K562 (cell line): ENCODE data around the gene DGCR6L. TPM values are rescaled to one million over a fixed set of nuclear protein-coding genes. Genes with fewer than 3 reads are reported as not detected.

Experiments used
- CTCF ChIP-seq, 3 experiments: IDR thresholded peaks in 2 of 3; conservative IDR thresholded peaks in 1 of 3; 2 replicates each; pipeline ENCODE4 v1.5.1; 2011 to 2012; ENCODE audit warnings: low read length in 3 of 3, mild to moderate bottlenecking in 3 of 3, control low read depth in 2 of 3, improper control_type of control experiment in 1 of 3, inconsistent platforms in 1 of 3, low read depth in 1 of 3, mixed read lengths in 1 of 3, moderate library complexity in 1 of 3; ENCODE audit not compliant: insufficient read depth in 2 of 3
- CXXC5 ChIP-seq: fragments of 250-450 bp; sonication (Bioruptor Pico); IDR thresholded peaks from 2 replicates; pipeline ENCODE4 v1.8.0; 2022; ENCODE audit warnings: inconsistent platforms, mild to moderate bottlenecking, moderate library complexity
- EGR1 ChIP-seq: fragments of 450-650 bp; conservative IDR thresholded peaks from 2 replicates; pipeline ENCODE4 v1.6.1; 2017; ENCODE audit warnings: mild to moderate bottlenecking
- FOXM1 ChIP-seq, 2 experiments: fragments of 450-650 bp in 1 of 2; sonication (generic) in 1 of 2; formaldehyde crosslinking in 1 of 2; IDR thresholded peaks; 2 replicates each; pipeline versions ENCODE4 v1.6.1 to v1.9.0; 2017 to 2022; ENCODE audit warnings: low read depth in 2 of 2, mild to moderate bottlenecking in 2 of 2, missing genetic modification reagents in 1 of 2, moderate library complexity in 1 of 2
- IRF2 ChIP-seq: sonication (generic); formaldehyde crosslinking; IDR thresholded peaks from 2 replicates; pipeline ENCODE4 v1.8.1; 2022; ENCODE audit warnings: mild to moderate bottlenecking, missing genetic modification reagents
- PHB ChIP-seq: fragments of 250-450 bp; sonication (Bioruptor Pico); IDR thresholded peaks from 2 replicates; pipeline ENCODE4 v1.5.0; 2021
- SIN3A ChIP-seq, 2 experiments: fragments of 150-350 bp in 1 of 2; IDR thresholded peaks; 2 replicates each; pipeline ENCODE4 v1.6.1; 2011 to 2016; ENCODE audit warnings: borderline replicate concordance in 2 of 2, low read depth in 2 of 2, low read length in 2 of 2, mild to moderate bottlenecking in 2 of 2, moderate library complexity in 2 of 2; ENCODE audit not compliant: control insufficient read depth in 1 of 2
- SIN3B ChIP-seq: fragments of 450-650 bp; IDR thresholded peaks from 2 replicates; pipeline ENCODE4 v1.6.1; 2017; ENCODE audit warnings: low read depth, mild to moderate bottlenecking, moderate library complexity
- TGIF2 ChIP-seq: sonication (generic); formaldehyde crosslinking; IDR thresholded peaks from 2 replicates; pipeline ENCODE4 v1.8.1; 2022; ENCODE audit warnings: mild to moderate bottlenecking, missing genetic modification reagents, moderate library complexity
- ZBTB40 ChIP-seq, 2 experiments: fragments of 450-650 bp in 1 of 2; sonication (generic) in 1 of 2; formaldehyde crosslinking in 1 of 2; IDR thresholded peaks; 2 replicates each; pipeline versions ENCODE4 v1.7.1 to v1.9.0; 2016 to 2022; ENCODE audit warnings: inconsistent platforms in 1 of 2, mild to moderate bottlenecking in 1 of 2, missing genetic modification reagents in 1 of 2
- ZKSCAN8 ChIP-seq: fragments of 200-800 bp; sonication (Bioruptor generic); IDR thresholded peaks from 2 replicates; pipeline ENCODE4 v1.6.1; 2016; ENCODE audit warnings: missing genetic modification characterization, missing compliant biosample characterization
- ZNF165 ChIP-seq: fragments of 250-450 bp; sonication (Bioruptor Pico); IDR thresholded peaks from 2 replicates; pipeline ENCODE4 v1.4.0; 2020; ENCODE audit warnings: borderline replicate concordance
- ZNF277 ChIP-seq: fragments of 250-450 bp; sonication (Bioruptor Pico); IDR thresholded peaks from 2 replicates; pipeline ENCODE4 v1.8.0; 2022; ENCODE audit warnings: inconsistent platforms, mild to moderate bottlenecking, moderate library complexity, borderline replicate concordance
- polyA plus RNA-seq, 8 experiments: library from polyadenylated mRNA; depleted of rRNA in 4 of 8; stranded (reverse) in 5 of 8; unstranded in 3 of 8; fragments of >200 nt; fragmentation: Nextera tagmentation in 2 of 8; fragmentation: Illumina TruSeq in 1 of 8; extraction: Ambion mirVana in 2 of 8; extraction: Trizol in 1 of 8; gene quantifications; 2 replicates each; pipeline versions ENCODE4 v1.2.1 to v1.2.3, GENCODE V29; 2011 to 2014; ENCODE audit warnings: inconsistent platforms in 1 of 8, missing spikeins in 1 of 8
- total RNA-seq, 7 experiments: library from RNA; depleted of rRNA in 6 of 7; stranded (reverse); fragments of >200 nt in 6 of 7; fragmentation: Illumina TruSeq in 2 of 7; extraction: Trizol in 2 of 7; gene quantifications; 2 replicates each; pipeline versions ENCODE4 v1.2.1 to v1.2.3, GENCODE V29; 2011 to 2021; ENCODE audit warnings: low replicate concordance in 1 of 7

Gene DGCR6L
- total and polyA plus RNA-seq, 9 of the 15 experiments (the other 6 are each of a cell fraction or from before 2014, with no cell fraction given), result 3.6 to 151 (median 51.0) TPM

- TF ChIP-seq TGIF2 (CRISPR knock-in tag) (peak; percentile 84; the same call in 1 of the 2 replicates), EGR1 (peak; percentile 82), ZBTB40 (IDR thresholded peaks at IDR 0.05) (no peak), ZBTB40 (CRISPR knock-in tag; IDR thresholded peaks at IDR 0.05) (no peak), CTCF (IDR thresholded peaks at IDR 0.05 in 2 of 3, conservative IDR thresholded peaks at IDR 0.05 in 1 of 3; ENCODE audit: insufficient read depth in 2 of 3, low read depth in 1 of 3, low read length in 3 of 3) (peak in 2 of 3 experiments; percentile 16 to 28; a peak in 2 of 6 replicates), SIN3B (peak; percentile 76), SIN3A (IDR thresholded peaks at IDR 0.05; ENCODE audit: borderline replicate concordance in 2 of 2, control insufficient read depth in 1 of 2, low read depth in 2 of 2, low read length in 2 of 2) (peak in 1 of 2 experiments; percentile 27; a peak in 1 of 4 replicates), ZKSCAN8 (CRISPR knock-in tag) (no peak), IRF2 (CRISPR knock-in tag) (peak; percentile 80; the same call in 1 of the 2 replicates), FOXM1 (IDR thresholded peaks at IDR 0.05; ENCODE audit: low read depth) (no peak), FOXM1 (CRISPR knock-in tag; IDR thresholded peaks at IDR 0.05; ENCODE audit: low read depth) (peak; percentile 82; the same call in 1 of the 2 replicates), CXXC5 (CRISPR knock-in tag) (peak; percentile 82), ZNF277 (CRISPR knock-in tag) (no peak), PHB (0 out of 2 replicates have a peak, but pooled peaks have one; percentile 22), ZNF165 (CRISPR knock-in tag) (no peak)
These were observed 52.2 kb downstream of the DGCR6L start (continued) for GRCh38 chr22:20267441-20268278.
